HepG2 (cell line): Measurements from ENCODE around the gene PNKP. TPM values are rescaled to one million over a fixed set of nuclear protein-coding genes. Genes with fewer than 3 reads are reported as not detected.

Source experiments
- ELF1 ChIP-seq: sonication (generic); formaldehyde crosslinking; IDR thresholded peaks from 2 replicates; pipeline ENCODE4 v1.4.0; 2020; ENCODE audit warnings: missing genetic modification reagents
- ELF3 ChIP-seq: IDR thresholded peaks from 2 replicates; pipeline ENCODE4 v1.6.1; 2016; ENCODE audit warnings: missing genetic modification reagents, missing compliant biosample characterization
- FOXK1 ChIP-seq: sonication (generic); formaldehyde crosslinking; IDR thresholded peaks from 2 replicates; pipeline ENCODE4 v1.4.0; 2020; ENCODE audit warnings: low read depth, missing genetic modification reagents, borderline replicate concordance
- HIVEP1 ChIP-seq: sonication (generic); formaldehyde crosslinking; IDR thresholded peaks from 2 replicates; pipeline ENCODE4 v1.4.0; 2020; ENCODE audit warnings: mild to moderate bottlenecking, missing genetic modification reagents
- HMGXB4 ChIP-seq, 2 experiments: sonication (generic) in 1 of 2; formaldehyde crosslinking in 1 of 2; IDR thresholded peaks; 2 replicates each; pipeline versions ENCODE4 v1.4.0 to v1.6.1; 2018 to 2020; ENCODE audit warnings: missing genetic modification reagents in 2 of 2, borderline replicate concordance in 1 of 2, low read depth in 1 of 2, mild to moderate bottlenecking in 1 of 2, missing biosample characterization in 1 of 2
- HNF4A ChIP-seq: sonication (generic); formaldehyde crosslinking; IDR thresholded peaks from 2 replicates; pipeline ENCODE4 v1.4.0; 2020; ENCODE audit warnings: missing genetic modification reagents
- KAT7 ChIP-seq: IDR thresholded peaks from 2 replicates; pipeline ENCODE4 v1.6.1; 2018; ENCODE audit warnings: borderline replicate concordance, missing compliant biosample characterization
- KAT8 ChIP-seq: IDR thresholded peaks from 2 replicates; pipeline ENCODE4 v1.6.1; 2016; ENCODE audit warnings: missing genetic modification reagents, missing compliant biosample characterization
- KLF11 ChIP-seq: IDR thresholded peaks from 2 replicates; pipeline ENCODE4 v1.6.1; 2016; ENCODE audit warnings: missing compliant biosample characterization
- NFYB ChIP-seq: sonication (generic); formaldehyde crosslinking; IDR thresholded peaks from 2 replicates; pipeline ENCODE4 v1.4.0; 2020; ENCODE audit warnings: missing genetic modification reagents
- SAFB2 ChIP-seq: sonication (generic); formaldehyde crosslinking; IDR thresholded peaks from 2 replicates; pipeline ENCODE4 v1.5.1; 2020; ENCODE audit warnings: missing genetic modification reagents, low read depth, mild to moderate bottlenecking, borderline replicate concordance
- SALL1 ChIP-seq: sonication (generic); formaldehyde crosslinking; IDR thresholded peaks from 2 replicates; pipeline ENCODE4 v1.8.0; 2022; ENCODE audit warnings: mild to moderate bottlenecking, missing genetic modification reagents
- SCMH1 ChIP-seq: sonication (generic); formaldehyde crosslinking; IDR thresholded peaks from 2 replicates; pipeline ENCODE4 v1.9.0; 2021; ENCODE audit warnings: missing genetic modification reagents, mild to moderate bottlenecking, borderline replicate concordance
- TOPORS ChIP-seq: sonication (generic); formaldehyde crosslinking; IDR thresholded peaks from 2 replicates; pipeline ENCODE4 v1.8.0; 2023; ENCODE audit warnings: mild to moderate bottlenecking, missing genetic modification reagents
- ZBTB26 ChIP-seq: IDR thresholded peaks from 2 replicates; pipeline ENCODE4 v1.6.1; 2016; ENCODE audit warnings: missing compliant biosample characterization, missing genetic modification reagents, borderline replicate concordance
- ZNF441 ChIP-seq: sonication (generic); formaldehyde crosslinking; IDR thresholded peaks from 2 replicates; pipeline ENCODE4 v1.7.0; 2021; ENCODE audit warnings: missing genetic modification reagents, borderline replicate concordance
- ZSCAN30 ChIP-seq: sonication (generic); formaldehyde crosslinking; IDR thresholded peaks from 2 replicates; pipeline ENCODE4 v1.5.0; 2020; ENCODE audit warnings: mild to moderate bottlenecking, missing genetic modification reagents
- polyA plus RNA-seq, 8 experiments: library from polyadenylated mRNA; depleted of rRNA in 3 of 8; stranded (reverse) in 7 of 8; unstranded in 1 of 8; fragments of >200 nt; fragmentation: Illumina TruSeq in 4 of 8; extraction: Trizol in 4 of 8; gene quantifications; 2 replicates each; pipeline versions ENCODE4 v1.2.1 to v1.2.3, GENCODE V29; 2011 to 2016; ENCODE audit warnings: low read depth in 4 of 8, missing spikeins in 1 of 8, mixed read lengths in 1 of 8; ENCODE audit not compliant: insufficient read depth in 1 of 8
- total RNA-seq, 5 experiments: library from RNA; depleted of rRNA; stranded (reverse); fragments of >200 nt; fragmentation: Illumina TruSeq; extraction: Trizol; gene quantifications; 2 replicates each; pipeline ENCODE4 v1.2.3, GENCODE V29; 2016; ENCODE audit warnings: low read depth in 1 of 5
- TF ChIP-seq, protein P1 (sequence below): sonication (generic); formaldehyde crosslinking; IDR thresholded peaks from 2 replicates; pipeline ENCODE4 v1.4.0; 2020; ENCODE audit warnings: missing genetic modification reagents

Gene PNKP
- total and polyA plus RNA-seq, 2 of the 13 experiments (the other 11 are each of a cell fraction or from before 2014, with no cell fraction given): 12.7 to 27.1 TPM

GRCh38 chr19:49876422-49877019, 9.1 kb upstream of the PNKP start (continued):
- TF ChIP-seq, protein P1, sequence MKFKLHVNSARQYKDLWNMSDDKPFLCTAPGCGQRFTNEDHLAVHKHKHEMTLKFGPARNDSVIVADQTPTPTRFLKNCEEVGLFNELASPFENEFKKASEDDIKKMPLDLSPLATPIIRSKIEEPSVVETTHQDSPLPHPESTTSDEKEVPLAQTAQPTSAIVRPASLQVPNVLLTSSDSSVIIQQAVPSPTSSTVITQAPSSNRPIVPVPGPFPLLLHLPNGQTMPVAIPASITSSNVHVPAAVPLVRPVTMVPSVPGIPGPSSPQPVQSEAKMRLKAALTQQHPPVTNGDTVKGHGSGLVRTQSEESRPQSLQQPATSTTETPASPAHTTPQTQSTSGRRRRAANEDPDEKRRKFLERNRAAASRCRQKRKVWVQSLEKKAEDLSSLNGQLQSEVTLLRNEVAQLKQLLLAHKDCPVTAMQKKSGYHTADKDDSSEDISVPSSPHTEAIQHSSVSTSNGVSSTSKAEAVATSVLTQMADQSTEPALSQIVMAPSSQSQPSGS (CRISPR knock-in tag): peak; percentile 85
- TF ChIP-seq ZBTB26 (CRISPR knock-in tag) (0 out of 2 replicates have a peak, but pooled peaks have one; percentile 33), ZNF441 (CRISPR knock-in tag) (no peak; the same call in 1 of the 2 replicates), KLF11 (CRISPR knock-in tag) (peak; percentile 56; the same call in 1 of the 2 replicates), FOXK1 (peak; percentile 67), HNF4A (CRISPR knock-in tag) (peak; percentile 1; the same call in 1 of the 2 replicates), ZSCAN30 (CRISPR knock-in tag) (no peak; the same call in 1 of the 2 replicates), TOPORS (peak; percentile 70; the same call in 1 of the 2 replicates), SCMH1 (CRISPR knock-in tag) (no peak), SALL1 (CRISPR knock-in tag) (peak; percentile 49), ELF3 (CRISPR knock-in tag) (peak; percentile 46; the same call in 1 of the 2 replicates), HIVEP1 (CRISPR knock-in tag) (0 out of 2 replicates have a peak, but pooled peaks have one; percentile 16), NFYB (CRISPR knock-in tag) (0 out of 2 replicates have a peak, but pooled peaks have one; percentile 29), SAFB2 (CRISPR knock-in tag) (peak; percentile 87; the same call in 1 of the 2 replicates), KAT8 (CRISPR knock-in tag) (peak; percentile 49; the same call in 1 of the 2 replicates), KAT7 (peak; percentile 42; the same call in 1 of the 2 replicates), ELF1 (peak; percentile 16; the same call in 1 of the 2 replicates), HMGXB4 (CRISPR knock-in tag; IDR thresholded peaks at IDR 0.05; ENCODE audit: borderline replicate concordance in 1 of 2, low read depth in 1 of 2) (peak; percentile 20 to 79; a peak in 3 of 4 replicates)
